HG02588 (cell line): ENCODE data around the gene SMCHD1.

ENCODE experiments used
- ATAC-seq: cut with Tn5 transposase; IDR thresholded peaks from one replicate; pipeline ENCODE4 v1.9.1; 2021; ENCODE audit warnings: mild to moderate bottlenecking, moderate library complexity; ENCODE audit not compliant: unreplicated experiment

SMCHD1 gene

DNA sequence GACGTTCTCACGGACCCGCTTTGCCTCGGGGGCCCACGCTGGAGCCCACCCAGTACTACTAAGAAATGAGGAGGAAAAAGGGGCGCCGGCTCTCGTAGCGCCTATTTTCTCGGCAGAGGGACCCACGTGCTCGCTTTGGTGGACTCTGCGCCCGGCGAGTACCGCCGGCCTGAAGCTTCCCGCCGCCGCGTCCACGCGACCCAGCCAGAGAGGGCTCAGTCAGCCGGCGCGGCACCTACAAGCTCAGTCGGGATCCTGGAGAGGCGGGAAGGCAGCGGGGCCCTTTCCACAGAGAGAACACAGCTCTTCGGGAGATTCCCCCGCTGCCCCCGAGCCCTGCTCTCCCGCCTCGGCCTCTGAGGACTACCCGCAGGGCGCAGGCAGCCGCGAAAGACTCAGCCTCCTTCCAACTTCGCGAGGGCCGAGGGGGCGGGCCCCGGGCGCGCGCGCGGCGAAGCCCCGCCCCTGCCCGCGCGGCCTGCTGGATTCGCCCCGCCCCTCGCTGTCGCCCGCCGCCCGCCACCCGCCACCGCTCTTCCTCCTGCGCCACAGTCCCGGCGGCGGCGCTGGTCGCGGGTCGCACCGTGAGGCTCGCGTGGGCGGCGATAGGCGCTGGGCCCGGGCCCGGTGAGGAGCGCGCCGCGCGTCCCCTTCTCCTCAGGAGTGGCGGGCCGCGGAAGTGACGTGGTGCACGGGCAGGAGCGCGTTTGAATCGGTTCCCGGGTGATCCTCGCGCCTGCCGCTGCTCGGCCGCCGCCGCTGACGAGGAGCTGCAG lies at the start of gene SMCHD1:
Gene SMCHD1 (plus strand): TSS at position 549 of the 776 bp plus-strand sequence. CDS start 350 bp downstream, outside the sequence.
- peak; percentile 73 for ATAC-seq

DNA sequence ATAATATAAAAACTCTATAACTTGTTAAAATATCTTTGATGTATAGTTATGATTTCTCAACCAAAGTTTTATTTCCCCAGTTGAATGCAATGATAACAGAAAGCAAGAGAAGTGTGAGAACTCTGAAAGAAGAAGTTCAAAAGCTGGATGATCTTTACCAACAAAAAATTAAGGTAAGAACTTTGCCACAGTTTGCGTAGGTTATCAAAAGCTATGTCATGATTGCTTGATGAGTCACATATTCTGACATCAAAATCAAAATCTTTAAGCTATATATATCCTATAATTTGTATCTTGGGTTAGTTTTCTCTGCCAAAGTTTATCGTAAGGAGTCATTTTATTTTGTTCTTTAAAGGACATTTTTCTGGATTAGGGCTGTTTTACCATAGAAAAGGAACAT lies 49.2 kb upstream of the SMCHD1 start:
- no peak for ATAC-seq

DNA sequence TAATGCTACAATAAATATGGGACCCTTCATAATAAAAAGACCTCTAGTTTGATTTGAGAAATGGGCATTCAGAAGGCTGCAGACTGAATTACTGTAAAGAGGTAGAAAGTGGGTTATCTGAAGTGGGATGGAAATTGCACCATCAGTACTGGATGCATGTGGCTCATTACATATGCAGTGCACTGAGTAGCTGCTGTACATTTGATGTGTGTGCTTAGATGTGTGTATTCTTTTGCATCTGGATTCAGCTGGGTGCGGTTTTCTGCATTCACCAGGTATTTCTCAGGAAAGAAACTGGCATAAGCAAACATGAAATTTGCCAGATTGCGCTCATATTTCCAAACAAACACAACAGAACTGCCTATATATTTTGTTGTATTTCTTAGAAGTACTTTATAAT lies 45.9 kb upstream of the SMCHD1 start:
- no peak for ATAC-seq

- no peak for ATAC-seq
Measured at GRCh38 chr18:2610549-2610948, 45.0 kb upstream of the SMCHD1 start.

GRCh38 chr18:2612996-2613395 lies 42.5 kb upstream of the SMCHD1 start:
- no peak for ATAC-seq

DNA sequence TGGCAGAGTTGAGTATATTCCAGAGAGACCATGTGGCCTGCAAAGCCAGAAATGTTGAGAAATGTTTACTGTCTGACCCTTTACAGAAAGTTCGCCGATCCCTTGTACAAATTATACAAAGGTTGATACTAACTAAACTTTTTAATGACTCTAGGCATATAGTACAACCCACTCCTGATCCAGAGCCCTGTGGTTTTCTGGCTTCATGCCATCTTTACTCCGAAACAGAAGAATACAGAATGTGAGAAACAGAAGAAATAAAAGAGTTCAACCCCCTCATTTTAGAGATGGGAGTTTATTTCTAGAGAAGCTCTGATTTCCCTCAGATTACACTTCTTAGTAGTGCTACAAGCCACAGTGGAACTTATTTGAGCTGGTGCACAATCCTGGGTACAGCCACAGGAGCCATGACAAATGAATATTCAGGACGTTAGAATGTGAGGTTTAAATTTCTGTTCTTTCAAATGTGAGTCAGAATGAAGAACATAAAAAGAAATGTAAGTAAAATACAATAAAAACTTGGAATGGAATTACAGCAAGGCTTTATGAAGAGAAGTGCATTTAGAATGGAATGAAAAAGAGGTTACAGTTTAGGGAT lies 38.0 kb upstream of the SMCHD1 start:
- ATAC-seq: no peak

GRCh38 chr18:2618009-2618408 lies 37.5 kb upstream of the SMCHD1 start:
- ATAC-seq: no peak

- no peak for ATAC-seq
Measured at GRCh38 chr18:2625217-2625616, 30.3 kb upstream of the SMCHD1 start.

DNA sequence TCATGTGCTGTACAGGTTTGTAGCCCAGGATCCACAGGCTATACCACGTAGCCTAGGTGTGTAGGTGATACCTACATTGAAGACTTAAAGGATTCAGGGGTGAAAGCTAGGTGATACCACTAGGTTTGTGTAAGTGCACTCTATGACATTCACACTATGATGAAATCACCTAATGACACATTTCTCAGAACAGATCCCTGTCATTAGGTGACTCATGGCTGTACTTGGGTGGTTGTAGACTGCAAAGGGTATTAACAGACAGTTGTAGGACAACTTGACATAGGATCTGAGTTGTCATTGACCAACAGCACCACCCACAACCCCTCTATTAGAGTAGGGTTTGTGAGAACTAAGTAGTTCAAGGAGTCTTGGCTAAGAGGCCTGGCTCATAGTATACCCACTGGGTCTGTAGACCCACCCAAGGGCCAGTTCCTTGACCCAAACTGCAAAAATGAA lies 27.7 kb upstream of the SMCHD1 start:
- peak; percentile 89 for ATAC-seq

- ATAC-seq: no peak
Measured at GRCh38 chr18:2629003-2629402, 26.5 kb upstream of the SMCHD1 start.

DNA sequence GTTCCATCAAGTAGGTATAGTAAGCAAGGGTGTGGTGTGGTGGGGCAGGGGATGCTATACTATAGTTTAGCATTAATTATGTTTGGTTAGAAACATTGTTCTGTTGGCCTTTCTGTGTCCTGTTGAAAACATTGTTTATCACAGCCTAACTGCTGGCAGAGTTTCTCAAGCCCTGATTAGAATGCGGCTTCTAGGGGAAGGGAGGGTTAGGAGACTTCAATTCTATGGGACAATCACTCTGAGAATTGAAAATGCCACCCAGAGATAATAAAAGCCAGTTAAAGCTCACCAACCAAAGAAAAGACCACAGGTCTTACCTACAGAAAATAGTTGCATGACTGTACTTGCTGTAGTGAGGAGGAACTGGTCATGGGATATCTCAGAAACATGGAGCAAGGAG lies 19.9 kb upstream of the SMCHD1 start:
- ATAC-seq: no peak

DNA sequence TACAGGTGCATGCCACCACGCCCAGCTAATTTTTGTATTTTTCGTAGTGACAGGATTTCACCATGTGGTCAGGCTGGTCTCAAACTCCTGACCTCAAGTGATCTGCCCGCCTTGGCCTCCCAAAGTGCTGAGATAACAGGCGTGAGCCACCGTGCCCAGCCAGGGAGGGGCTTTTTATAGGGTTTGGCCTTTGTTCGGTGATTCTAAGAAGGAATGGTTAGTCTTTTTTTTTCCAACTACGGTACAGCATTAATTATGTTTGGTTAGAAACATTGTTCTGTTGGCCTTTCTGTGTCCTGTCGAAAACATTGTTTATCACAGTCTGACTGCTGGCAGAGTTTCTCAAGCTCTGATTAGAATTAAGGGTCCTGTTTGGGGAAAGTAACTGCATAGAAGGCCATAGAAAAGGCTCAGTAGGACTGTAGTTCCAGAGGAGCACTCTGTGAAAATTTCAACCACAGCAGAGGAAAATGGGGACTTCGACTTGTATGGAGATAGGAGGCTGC lies 19.3 kb upstream of the SMCHD1 start:
- peak; percentile 3 for ATAC-seq

DNA sequence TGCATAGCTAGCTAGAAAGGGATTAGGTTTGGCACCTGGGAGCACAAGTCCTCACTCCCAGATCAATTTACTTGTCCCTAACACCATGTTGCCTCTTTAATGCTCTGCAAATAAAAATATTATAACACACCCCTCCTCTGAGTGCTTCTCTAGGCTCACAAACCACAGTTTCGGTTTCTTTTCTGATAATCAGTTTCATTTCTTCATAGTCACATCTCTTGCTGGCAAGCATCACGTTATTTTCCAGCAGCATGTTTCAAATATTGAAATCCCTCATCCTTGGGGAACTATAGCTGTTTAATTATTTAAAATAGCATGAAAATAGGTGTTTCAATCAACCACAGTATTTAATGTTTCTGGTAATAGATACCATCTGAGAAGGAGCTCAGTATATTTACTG lies 13.9 kb upstream of the SMCHD1 start:
- peak; percentile 72 for ATAC-seq

DNA sequence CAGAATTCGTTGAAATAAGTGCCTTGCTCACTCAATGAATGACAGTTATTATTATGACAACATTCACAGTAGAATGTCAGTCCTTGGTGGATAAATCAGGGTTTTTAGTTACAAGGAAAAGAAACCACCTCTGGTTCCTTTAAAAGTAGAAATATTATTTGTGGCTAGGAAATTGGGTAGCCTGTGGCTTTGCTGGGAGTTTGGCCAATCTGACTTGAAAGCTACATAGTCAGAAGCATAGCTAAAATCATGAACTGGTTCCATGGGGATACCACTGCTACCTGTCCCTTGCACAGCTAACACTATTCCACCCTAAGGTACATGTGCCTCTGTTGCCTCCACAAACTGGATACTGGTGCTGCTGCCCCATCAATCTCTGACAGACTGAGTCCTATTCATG lies 12.8 kb upstream of the SMCHD1 start:
- no peak for ATAC-seq

DNA sequence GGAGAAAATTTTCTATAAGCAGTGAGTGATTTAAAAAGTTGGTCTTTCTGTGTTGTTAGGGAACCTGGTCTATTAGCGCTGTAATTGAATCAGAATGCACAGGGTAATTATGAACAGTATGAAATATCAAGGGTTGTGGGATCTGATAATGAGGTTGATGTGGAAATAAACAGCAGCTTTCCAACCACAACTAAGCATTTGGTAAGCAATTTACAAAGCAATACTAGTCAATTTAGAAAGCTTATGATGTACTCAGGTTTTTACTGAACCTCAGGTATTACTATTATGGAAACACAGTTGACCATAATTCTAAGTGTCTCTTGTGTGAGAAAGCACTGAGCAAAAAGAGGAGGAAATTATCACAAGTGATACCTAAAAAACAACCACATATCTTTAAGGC lies 11.0 kb upstream of the SMCHD1 start:
- no peak for ATAC-seq

DNA sequence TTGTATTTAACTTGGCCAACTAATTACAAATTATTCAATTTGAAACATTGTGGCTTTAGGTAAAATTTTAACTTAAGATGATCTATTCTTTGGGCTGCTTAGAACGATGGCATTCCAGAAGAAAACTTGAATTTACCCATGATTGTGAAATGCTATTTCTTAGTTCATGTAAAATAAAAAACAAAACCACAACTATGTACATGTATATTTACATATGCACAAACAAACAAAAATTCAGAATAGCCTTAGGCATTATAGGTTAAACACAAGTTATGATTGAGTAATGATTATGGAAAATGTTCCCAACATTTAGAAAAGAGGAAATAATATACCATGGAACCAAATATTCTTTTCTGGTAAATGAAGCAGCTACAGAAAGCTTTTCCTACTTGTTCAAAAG lies 3.5 kb upstream of the SMCHD1 start:
- ATAC-seq: no peak

DNA sequence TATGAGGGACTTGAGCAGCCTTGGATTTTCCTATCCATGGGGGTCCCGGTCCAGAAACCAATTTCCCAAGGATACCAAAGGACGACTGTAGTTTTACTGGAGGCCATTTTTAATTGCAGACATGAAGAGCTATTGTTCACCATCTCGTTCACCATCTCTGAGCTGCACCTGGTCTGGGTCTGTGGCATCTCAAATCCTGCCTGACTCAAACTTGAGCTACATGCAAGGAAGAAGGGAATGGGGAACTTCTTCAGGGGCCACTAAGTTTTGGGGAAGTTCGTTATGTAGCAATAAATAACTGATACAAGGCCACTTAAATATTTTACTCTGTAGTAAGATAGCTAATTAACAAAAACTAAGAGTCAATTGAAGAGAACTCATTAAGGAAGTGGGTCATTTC lies 2.1 kb upstream of the SMCHD1 start:
- ATAC-seq: no peak

DNA sequence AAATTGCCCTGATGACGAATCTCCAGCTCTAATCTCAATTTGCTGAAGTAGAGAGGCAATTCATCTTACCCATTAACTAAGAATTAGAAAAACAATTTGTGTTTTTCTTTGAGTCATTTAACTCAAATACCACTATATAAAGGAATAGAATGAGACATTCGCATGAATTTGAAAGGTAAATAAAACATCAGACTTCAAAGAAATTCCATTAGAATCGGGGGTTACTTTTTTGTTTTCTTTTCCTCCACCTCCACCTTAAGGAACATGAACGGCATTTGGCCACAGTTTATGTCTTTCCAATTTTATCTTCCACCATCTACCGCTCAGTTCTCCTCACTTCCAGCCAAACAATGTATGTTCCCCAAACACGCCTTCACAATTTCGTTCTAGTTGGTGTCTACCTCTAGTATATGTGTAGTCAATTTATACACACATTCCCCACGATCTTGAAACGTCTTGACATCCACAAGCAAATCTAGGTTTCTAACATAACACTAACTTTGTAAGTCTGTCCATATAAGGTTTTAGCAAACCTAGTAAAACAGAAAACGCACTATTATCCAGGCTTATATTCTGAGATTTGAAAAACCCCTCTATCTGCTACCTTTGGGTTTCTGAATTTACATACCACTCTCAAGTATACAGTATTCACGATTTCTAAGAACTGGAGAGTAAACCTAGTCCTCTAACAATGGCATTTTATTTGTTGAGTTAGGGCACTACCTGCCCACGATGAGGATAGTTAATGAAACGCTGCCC lies 1.2 kb upstream of the SMCHD1 start:
- no peak for ATAC-seq

DNA sequence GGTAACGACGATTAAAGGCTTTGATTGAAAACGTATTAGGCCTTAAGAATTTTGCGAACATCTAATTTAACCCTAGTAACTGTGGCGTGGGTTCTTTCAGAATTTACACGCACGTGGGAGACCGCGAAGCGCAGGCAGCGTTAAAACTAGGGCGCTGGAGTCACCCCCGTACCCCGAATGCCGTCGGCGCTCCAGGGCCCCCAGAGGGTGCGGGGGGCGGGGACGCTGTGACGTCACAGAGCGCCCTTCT lies 673 bp upstream of the SMCHD1 start:
- ATAC-seq: peak; percentile 37

DNA sequence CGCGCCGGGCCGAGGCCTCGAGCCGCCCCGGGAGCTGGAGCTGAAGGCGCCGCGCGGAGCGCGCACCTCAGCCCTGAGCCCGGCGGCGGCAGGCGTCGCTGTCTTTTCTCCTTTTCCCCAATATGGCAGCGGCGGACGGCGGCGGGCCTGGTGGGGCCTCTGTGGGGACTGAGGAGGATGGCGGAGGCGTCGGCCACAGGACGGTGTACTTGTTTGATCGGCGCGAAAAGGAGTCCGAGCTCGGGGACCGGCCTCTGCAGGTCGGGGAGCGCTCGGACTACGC lies 369 bp downstream of the SMCHD1 start:
- ATAC-seq: no peak

DNA sequence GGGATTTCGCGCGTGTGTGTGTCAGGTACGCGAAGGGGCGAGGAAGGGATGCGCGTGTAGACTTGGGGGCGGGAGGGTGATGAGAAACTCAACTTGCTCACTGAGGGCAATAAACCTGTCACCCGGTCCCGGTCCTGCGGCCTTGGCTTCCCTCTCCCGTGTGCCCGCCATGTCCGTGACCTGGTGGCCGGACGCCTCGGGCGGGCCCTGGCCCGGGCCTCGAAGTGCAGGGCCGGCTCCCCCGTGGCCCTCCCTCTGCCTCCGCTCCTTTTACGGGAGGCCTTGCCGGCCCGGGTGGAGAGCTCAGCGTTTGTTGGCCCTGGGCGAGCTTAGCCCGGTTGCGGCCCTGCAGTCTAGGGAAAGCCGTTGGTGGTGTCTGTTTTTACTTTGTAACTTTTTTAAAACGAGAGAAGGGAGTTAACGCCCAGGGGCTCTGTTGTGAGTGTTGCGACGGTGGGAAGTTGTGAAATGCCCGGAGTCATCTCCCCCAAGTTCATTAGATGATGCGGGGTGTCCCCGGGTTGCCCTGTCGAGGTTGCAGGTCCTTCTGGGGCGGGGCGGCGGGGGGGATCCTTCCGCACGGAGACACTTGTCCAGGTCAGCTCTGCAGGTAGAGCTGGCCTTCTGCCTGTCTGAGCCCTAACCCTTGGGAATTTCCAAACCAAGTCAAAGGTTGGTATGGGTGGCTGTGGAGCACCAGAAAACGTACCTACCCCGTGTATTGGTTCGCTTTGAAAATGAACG lies 883 bp downstream of the SMCHD1 start:
- peak; percentile 12 for ATAC-seq
